HCT116 (cell line): ENCODE measurements around the gene RNF148. TPM values are rescaled to one million over a fixed set of nuclear protein-coding genes. Genes with fewer than 3 reads are reported as not detected.

Experiments
- ATAC-seq: fragments of 200-7000 bp; cut with Tn5 transposase; 2 replicates; pipeline ENCODE4 v1.9.1; 2020; ENCODE audit warnings: mild to moderate bottlenecking, moderate library complexity
- BruUV-seq: library from RNA; stranded (reverse); fragments of 400-500 nt; replicated peaks from 2 replicates; lab custom pipeline; 2021; lab: Mats Ljungman, UMichigan
- CTCF ChIA-PET: fragments of 300-600 bp; sonication (Branson Sonifier 250); formaldehyde crosslinking; loops from one replicate; lab custom pipeline; 2021; ENCODE audit warnings: antibody characterized with exemption; lab: Charles Lee
- POLR2A ChIA-PET: fragments of 300-600, 350-600 bp; sonication (Branson Sonifier 250); formaldehyde crosslinking; loops from one replicate; lab custom pipeline; 2021; ENCODE audit warnings: antibody characterized with exemption; lab: Charles Lee
- RAD21 ChIA-PET, 2 experiments: fragments of 300-600 bp; sonication (Branson Sonifier 250); formaldehyde crosslinking; loops; one replicate each; lab custom pipeline; 2023; ENCODE audit warnings: low total read pairs in 2 of 2; ENCODE audit not compliant: uncharacterized antibody in 2 of 2, unreplicated experiment in 2 of 2, low non-redundant PET in 1 of 2; lab: Charles Lee
- DNase-seq: peaks from one replicate; pipeline ENCODE4 v3.0.0-alpha.2; 2010; ENCODE audit warnings: low read depth, low spot score
- H2AFZ ChIP-seq: fragments of 200-600 bp; shearing (Covaris generic), sonication (generic); 2 replicates; pipeline ENCODE4 v1.6.1; 2017; ENCODE audit warnings: low read depth, mixed run types, mixed read lengths, antibody characterized with exemption, low read length; ENCODE audit not compliant: poor library complexity, severe bottlenecking
- H3K27ac ChIP-seq: 2 replicates; pipeline ENCODE4 v1.5.1; 2012; ENCODE audit warnings: low read depth, low read length
- H3K27me3 ChIP-seq: fragments of 200-600 bp; sonication (generic); 2 replicates; pipeline ENCODE4 v1.6.1; 2016; ENCODE audit warnings: mixed run types, low read length, mixed read lengths; ENCODE audit not compliant: insufficient read depth
- H3K36me3 ChIP-seq, 2 experiments: fragments of 200-500 bp in 1 of 2; fragments of 200-600 bp in 1 of 2; sonication (Bioruptor generic) in 1 of 2; sonication (generic) in 1 of 2; 2 replicates each; pipeline versions ENCODE4 v1.5.1 to v1.6.1; 2014 to 2016; ENCODE audit warnings: low read length in 2 of 2, inconsistent platforms in 1 of 2, mixed read lengths in 1 of 2, mixed run types in 1 of 2; ENCODE audit not compliant: insufficient read depth in 2 of 2, control insufficient read depth in 1 of 2
- H3K4me1 ChIP-seq, 2 experiments: fragments of 200-600 bp in 1 of 2; sonication (generic) in 1 of 2; 2 replicates each; pipeline versions ENCODE4 v1.5.1 to v1.6.1; 2012 to 2017; ENCODE audit warnings: low read length in 2 of 2, inconsistent platforms in 1 of 2, mild to moderate bottlenecking in 1 of 2, mixed read lengths in 1 of 2, mixed run types in 1 of 2, moderate library complexity in 1 of 2; ENCODE audit not compliant: insufficient read depth in 2 of 2, control insufficient read depth in 1 of 2
- H3K4me2 ChIP-seq: fragments of 200-600 bp; sonication (generic); 2 replicates; pipeline ENCODE4 v1.6.1; 2017; ENCODE audit warnings: mixed run types, low read length, mixed read lengths
- H3K4me3 ChIP-seq, 2 experiments: fragments of 200-600 bp in 1 of 2; sonication (generic) in 1 of 2; replicated peaks in 1 of 2; 2 replicates each; pipeline ENCODE4 v1.5.1; 2011 to 2016; ENCODE audit warnings: low read length in 2 of 2, control low read depth in 1 of 2, low read depth in 1 of 2, mild to moderate bottlenecking in 1 of 2, mixed read lengths in 1 of 2, mixed run types in 1 of 2
- H3K79me2 ChIP-seq: fragments of 200-600 bp; sonication (generic); 2 replicates; pipeline ENCODE4 v1.6.1; 2017; ENCODE audit warnings: mild to moderate bottlenecking, mixed run types, low read length, moderate library complexity, mixed read lengths; ENCODE audit not compliant: insufficient read depth
- H3K9ac ChIP-seq: fragments of 200-600 bp; sonication (generic); 2 replicates; pipeline ENCODE4 v1.6.1; 2016; ENCODE audit warnings: low read length, mixed read lengths
- H3K9me2 ChIP-seq: fragments of 200-600 bp; sonication (generic), shearing (Covaris generic); 2 replicates; pipeline ENCODE4 v1.6.1; 2017; ENCODE audit warnings: mixed run types, mild to moderate bottlenecking, moderate library complexity; ENCODE audit not compliant: insufficient read depth
- H3K9me3 ChIP-seq, 2 experiments: fragments of 200-500 bp in 1 of 2; fragments of 200-600 bp in 1 of 2; sonication (Bioruptor generic) in 1 of 2; sonication (generic) in 1 of 2; 2 replicates each; pipeline ENCODE4 v1.6.1; 2014 to 2017; ENCODE audit warnings: low read length in 2 of 2, mixed read lengths in 2 of 2, inconsistent platforms in 1 of 2, low read depth in 1 of 2, mild to moderate bottlenecking in 1 of 2, mixed run types in 1 of 2, moderate library complexity in 1 of 2; ENCODE audit not compliant: control insufficient read depth in 1 of 2, insufficient read depth in 1 of 2
- H4K20me1 ChIP-seq: fragments of 200-600 bp; sonication (generic), shearing (Covaris generic); 2 replicates; pipeline ENCODE4 v1.6.1; 2017; ENCODE audit warnings: mixed run types, mild to moderate bottlenecking, moderate library complexity; ENCODE audit not compliant: insufficient read depth
- CBX3 ChIP-seq: IDR thresholded peaks from 2 replicates; pipeline ENCODE4 v1.6.1; 2012; ENCODE audit warnings: low read depth
- CEBPB ChIP-seq: IDR thresholded peaks from 2 replicates; pipeline ENCODE4 v1.6.1; 2012; ENCODE audit warnings: low read depth
- EGR1 ChIP-seq: IDR thresholded peaks from 2 replicates; pipeline ENCODE4 v1.6.1; 2012; ENCODE audit warnings: low read depth
- ELF1 ChIP-seq: IDR thresholded peaks from 2 replicates; pipeline ENCODE4 v1.6.1; 2012; ENCODE audit warnings: low read depth, borderline replicate concordance
- EZH2phosphoT487 ChIP-seq: fragments of 200-600 bp; IDR thresholded peaks from 2 replicates; pipeline ENCODE4 v1.6.1; 2018; ENCODE audit warnings: antibody characterized with exemption, borderline replicate concordance
- JUND ChIP-seq: IDR thresholded peaks from 2 replicates; pipeline ENCODE4 v1.6.1; 2012
- SIN3A ChIP-seq: IDR thresholded peaks from 2 replicates; pipeline ENCODE4 v1.6.1; 2012; ENCODE audit warnings: low read depth
- ZFX ChIP-seq: fragments of 450-650 bp; IDR thresholded peaks from 2 replicates; pipeline ENCODE4 v1.6.1; 2017
- ZNF274 ChIP-seq: fragments of 200-500 bp; sonication (Bioruptor generic); IDR thresholded peaks from 2 replicates; pipeline ENCODE4 v1.6.1; 2014; ENCODE audit warnings: mild to moderate bottlenecking, low read depth, low read length, inconsistent platforms
- intact Hi-C: fragments of 100-400 bp; cut with micrococcal nuclease; formaldehyde crosslinking; loops from 2 replicates; pipeline ENCODE4 v1.10.0; 2022
- total RNA-seq: library from RNA; stranded (reverse); gene quantifications from one replicate; pipeline ENCODE4 v1.2.1, GENCODE V29; 2021; ENCODE audit not compliant: unreplicated experiment
- TF ChIP-seq, protein P1 (sequence below): IDR thresholded peaks from 2 replicates; pipeline ENCODE4 v1.6.1; 2012
- TF ChIP-seq, protein P2 (sequence below), 3 experiments: fragments of 200-600 bp in 1 of 3; sonication (generic) in 1 of 3; IDR thresholded peaks in 2 of 3; conservative IDR thresholded peaks in 1 of 3; 2 replicates each; pipeline ENCODE4 v1.5.1; 2012 to 2017; ENCODE audit warnings: low read depth in 2 of 3, low read length in 2 of 3, antibody characterized with exemption in 1 of 3, borderline replicate concordance in 1 of 3, control low read depth in 1 of 3, mild to moderate bottlenecking in 1 of 3, mixed read lengths in 1 of 3, mixed run types in 1 of 3, moderate library complexity in 1 of 3; ENCODE audit not compliant: insufficient read depth in 1 of 3
- TF ChIP-seq, protein P3 (sequence below): IDR thresholded peaks from 2 replicates; pipeline ENCODE4 v1.6.1; 2012

RNF148 gene
- total RNA-seq, 1 experiment from 2014 or later = 0.22 TPM

DNA sequence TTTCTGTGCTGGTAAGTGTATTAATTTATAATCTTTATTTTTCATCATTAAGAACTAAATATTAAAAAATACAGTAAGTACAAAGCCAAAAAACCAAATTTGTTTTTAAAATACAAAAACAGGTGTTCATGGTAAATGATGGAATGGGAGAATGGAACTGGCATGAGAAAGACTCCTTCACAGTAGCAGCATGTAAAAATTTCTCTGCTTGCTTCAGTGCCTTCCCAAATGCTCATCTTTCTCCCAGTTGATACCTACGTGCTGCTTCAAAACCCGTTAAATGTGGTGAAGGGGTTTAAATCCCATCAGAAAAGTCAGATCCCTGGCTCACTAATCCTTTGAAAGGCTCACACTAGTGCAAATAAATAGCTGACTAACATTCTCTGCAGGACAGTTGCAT is 8.0 kb downstream of the RNF148 start:
- POLR2A ChIA-PET = no interaction called here

More for the DNA sequence above, 8.0 kb downstream of the RNF148 start:
- ATAC-seq = no peak
- TF ChIP-seq, protein P1, sequence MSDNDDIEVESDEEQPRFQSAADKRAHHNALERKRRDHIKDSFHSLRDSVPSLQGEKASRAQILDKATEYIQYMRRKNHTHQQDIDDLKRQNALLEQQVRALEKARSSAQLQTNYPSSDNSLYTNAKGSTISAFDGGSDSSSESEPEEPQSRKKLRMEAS = no peak
- TF ChIP-seq SIN3A (no peak), ZFX (no peak), ELF1 (no peak), EZH2phosphoT487 (no peak), JUND (no peak), ZNF274 (no peak), CEBPB (no peak), CBX3 (no peak), EGR1 (no peak)
- TF ChIP-seq, protein P2, sequence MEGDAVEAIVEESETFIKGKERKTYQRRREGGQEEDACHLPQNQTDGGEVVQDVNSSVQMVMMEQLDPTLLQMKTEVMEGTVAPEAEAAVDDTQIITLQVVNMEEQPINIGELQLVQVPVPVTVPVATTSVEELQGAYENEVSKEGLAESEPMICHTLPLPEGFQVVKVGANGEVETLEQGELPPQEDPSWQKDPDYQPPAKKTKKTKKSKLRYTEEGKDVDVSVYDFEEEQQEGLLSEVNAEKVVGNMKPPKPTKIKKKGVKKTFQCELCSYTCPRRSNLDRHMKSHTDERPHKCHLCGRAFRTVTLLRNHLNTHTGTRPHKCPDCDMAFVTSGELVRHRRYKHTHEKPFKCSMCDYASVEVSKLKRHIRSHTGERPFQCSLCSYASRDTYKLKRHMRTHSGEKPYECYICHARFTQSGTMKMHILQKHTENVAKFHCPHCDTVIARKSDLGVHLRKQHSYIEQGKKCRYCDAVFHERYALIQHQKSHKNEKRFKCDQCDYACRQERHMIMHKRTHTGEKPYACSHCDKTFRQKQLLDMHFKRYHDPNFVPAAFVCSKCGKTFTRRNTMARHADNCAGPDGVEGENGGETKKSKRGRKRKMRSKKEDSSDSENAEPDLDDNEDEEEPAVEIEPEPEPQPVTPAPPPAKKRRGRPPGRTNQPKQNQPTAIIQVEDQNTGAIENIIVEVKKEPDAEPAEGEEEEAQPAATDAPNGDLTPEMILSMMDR (IDR thresholded peaks at IDR 0.05 in 2 of 3, conservative IDR thresholded peaks at IDR 0.05 in 1 of 3; ENCODE audit: borderline replicate concordance in 1 of 3, insufficient read depth in 1 of 3, low read depth in 2 of 3, low read length in 2 of 3) = no peak
- TF ChIP-seq, protein P3, sequence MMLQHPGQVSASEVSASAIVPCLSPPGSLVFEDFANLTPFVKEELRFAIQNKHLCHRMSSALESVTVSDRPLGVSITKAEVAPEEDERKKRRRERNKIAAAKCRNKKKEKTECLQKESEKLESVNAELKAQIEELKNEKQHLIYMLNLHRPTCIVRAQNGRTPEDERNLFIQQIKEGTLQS = no peak
- Histone ChIP-seq H3K36me3 (no peaks in the 10 kb centered on the region), H3K9me2 (no peaks in the 10 kb centered on the region), H3K27ac (no peak overlapping the region), H2AFZ (no peak overlapping the region), H3K9me3 (peaks cover 0 to 2% of the 10 kb centered on the region in 2 experiments; a peak in 1 of 4 replicates), H4K20me1 (no peaks in the 10 kb centered on the region), H3K9ac (no peak overlapping the region), H3K79me2 (no peaks in the 10 kb centered on the region), H3K27me3 (no peaks in the 10 kb centered on the region), H3K4me3 (no peak overlapping the region), H3K4me2 (no peak overlapping the region), H3K4me1 (no peaks in the 10 kb centered on the region)
- BruUV-seq = no TSS peak
- intact Hi-C loops = no loop called here
- CTCF ChIA-PET = no interaction called here
- RAD21 ChIA-PET = no interaction called here
- DNase-seq = no peak
